Panc1 (cell line): ENCODE measurements around the gene MYH2. TPM values are rescaled to one million over a fixed set of nuclear protein-coding genes. Genes with fewer than 3 reads are reported as not detected.

ENCODE experiments used
- ATAC-seq: fragments of 200-7000 bp; cut with Tn5 transposase; 2 replicates; pipeline ENCODE4 v1.9.1; 2020; ENCODE audit warnings: mild to moderate bottlenecking, moderate library complexity
- Bru-seq: library from RNA; stranded (reverse); fragments of 400-500 nt; gene quantifications from one replicate; lab custom pipeline; 2021; lab: Mats Ljungman, UMichigan
- BruChase-seq, 2 experiments: library from RNA; stranded (reverse); fragments of 400-500 nt; gene quantifications; one replicate each; lab custom pipeline; 2021; lab: Mats Ljungman, UMichigan
- BruUV-seq: library from RNA; stranded (reverse); fragments of 400-500 nt; replicated peaks from 2 replicates; lab custom pipeline; 2021; lab: Mats Ljungman, UMichigan
- CTCF ChIA-PET: fragments of 300-600 bp; sonication (Branson Sonifier 250); formaldehyde crosslinking; loops from one replicate; lab custom pipeline; 2022; ENCODE audit warnings: antibody characterized with exemption; lab: Charles Lee
- POLR2A ChIA-PET: fragments of 300-600 bp; sonication (Branson Sonifier 250); formaldehyde crosslinking; loops from one replicate; lab custom pipeline; 2022; ENCODE audit warnings: antibody characterized with exemption; lab: Charles Lee
- DNase-seq: peaks from one replicate; pipeline ENCODE4 v3.0.0-alpha.2; 2010; ENCODE audit warnings: low read depth, low spot score
- H3K27ac ChIP-seq: 2 replicates; pipeline ENCODE4 v1.5.1; 2011; ENCODE audit warnings: mild to moderate bottlenecking, low read length, inconsistent platforms
- H3K27me3 ChIP-seq: fragments of 200-500 bp; sonication (Bioruptor generic); 2 replicates; pipeline ENCODE4 v1.6.0; 2014; ENCODE audit warnings: low read length, inconsistent platforms; ENCODE audit not compliant: control insufficient read depth, insufficient read depth
- H3K36me3 ChIP-seq: fragments of 200-500 bp; sonication (Bioruptor generic); 2 replicates; pipeline ENCODE4 v1.5.1; 2014; ENCODE audit warnings: inconsistent platforms, mild to moderate bottlenecking, low read length, moderate library complexity; ENCODE audit not compliant: control insufficient read depth, insufficient read depth
- H3K4me1 ChIP-seq: 2 replicates; pipeline ENCODE4 v1.5.1; 2011; ENCODE audit warnings: inconsistent platforms, mild to moderate bottlenecking, low read length, moderate library complexity; ENCODE audit not compliant: control insufficient read depth, insufficient read depth
- H3K4me3 ChIP-seq, 2 experiments: 2 replicates each; pipeline ENCODE4 v1.5.1; 2011 to 2012; ENCODE audit warnings: low read depth in 2 of 2, low read length in 2 of 2, mild to moderate bottlenecking in 2 of 2, inconsistent platforms in 1 of 2, moderate library complexity in 1 of 2
- H3K9me3 ChIP-seq: fragments of 200-500 bp; sonication (Bioruptor generic); 2 replicates; pipeline ENCODE4 v1.5.1; 2014; ENCODE audit warnings: low read depth, mild to moderate bottlenecking, inconsistent platforms, low read length, moderate library complexity; ENCODE audit not compliant: control insufficient read depth, insufficient read depth
- POLR2AphosphoS5 ChIP-seq: IDR thresholded peaks from 2 replicates; pipeline ENCODE4 v1.6.1; 2012; ENCODE audit warnings: mild to moderate bottlenecking, low read depth, low read length, moderate library complexity
- REST ChIP-seq, 2 experiments: IDR thresholded peaks; 2 replicates each; pipeline ENCODE4 v1.6.1; 2011 to 2012; ENCODE audit warnings: low read depth in 2 of 2, control low read depth in 1 of 2, low read length in 1 of 2, mild to moderate bottlenecking in 1 of 2, moderate library complexity in 1 of 2; ENCODE audit not compliant: insufficient read depth in 1 of 2
- SIN3A ChIP-seq: IDR thresholded peaks from 2 replicates; pipeline ENCODE4 v1.6.1; 2012; ENCODE audit warnings: low read depth, mild to moderate bottlenecking, low read length, moderate library complexity, borderline replicate concordance; ENCODE audit not compliant: insufficient read depth
- TCF7L2 ChIP-seq: IDR thresholded peaks from 2 replicates; pipeline ENCODE4 v1.6.1; 2011; ENCODE audit warnings: mild to moderate bottlenecking, low read depth, low read length, inconsistent platforms
- in situ Hi-C: cut with HindIII; loops from 2 replicates; pipeline ENCODE4 v1.10.0; 2016; ENCODE audit warnings: low sequenced_read_pairs, low pct_unique_long_range_greater_than_20kb
- intact Hi-C: fragments of 100-400 bp; cut with micrococcal nuclease; formaldehyde crosslinking; loops from one replicate; pipeline ENCODE4 v1.10.0; 2022; ENCODE audit not compliant: unreplicated experiment
- long read RNA-seq: library from polyadenylated mRNA; unstranded; transcript quantifications from one replicate; pipeline ENCODE4 v2.0.0, GENCODE V29; 2021; ENCODE audit not compliant: unreplicated experiment
- polyA plus RNA-seq: library from polyadenylated mRNA; unstranded; fragments of >200 nt; gene quantifications from one replicate; pipeline ENCODE4 v1.2.1, GENCODE V29; 2012; ENCODE audit warnings: missing spikeins; ENCODE audit not compliant: insufficient read length
- total RNA-seq: library from RNA; stranded (reverse); gene quantifications from one replicate; pipeline ENCODE4 v1.2.1, GENCODE V29; 2021; ENCODE audit not compliant: unreplicated experiment
- TF ChIP-seq, protein P1 (sequence below): fragments of 450-650 bp; IDR thresholded peaks from 2 replicates; pipeline ENCODE4 v1.5.1; 2017; ENCODE audit warnings: mild to moderate bottlenecking

The MYH2 gene
- not detected for total RNA-seq
- polyA plus RNA-seq, result not detected
- Bru-seq, nascent RNA, result not detected
- not detected for BruChase-seq, experiment 1, labeled RNA remaining after a 2-hour chase
- not detected for BruChase-seq, experiment 2, labeled RNA remaining after a 6-hour chase
- long read RNA-seq, result 0 reads

DNA sequence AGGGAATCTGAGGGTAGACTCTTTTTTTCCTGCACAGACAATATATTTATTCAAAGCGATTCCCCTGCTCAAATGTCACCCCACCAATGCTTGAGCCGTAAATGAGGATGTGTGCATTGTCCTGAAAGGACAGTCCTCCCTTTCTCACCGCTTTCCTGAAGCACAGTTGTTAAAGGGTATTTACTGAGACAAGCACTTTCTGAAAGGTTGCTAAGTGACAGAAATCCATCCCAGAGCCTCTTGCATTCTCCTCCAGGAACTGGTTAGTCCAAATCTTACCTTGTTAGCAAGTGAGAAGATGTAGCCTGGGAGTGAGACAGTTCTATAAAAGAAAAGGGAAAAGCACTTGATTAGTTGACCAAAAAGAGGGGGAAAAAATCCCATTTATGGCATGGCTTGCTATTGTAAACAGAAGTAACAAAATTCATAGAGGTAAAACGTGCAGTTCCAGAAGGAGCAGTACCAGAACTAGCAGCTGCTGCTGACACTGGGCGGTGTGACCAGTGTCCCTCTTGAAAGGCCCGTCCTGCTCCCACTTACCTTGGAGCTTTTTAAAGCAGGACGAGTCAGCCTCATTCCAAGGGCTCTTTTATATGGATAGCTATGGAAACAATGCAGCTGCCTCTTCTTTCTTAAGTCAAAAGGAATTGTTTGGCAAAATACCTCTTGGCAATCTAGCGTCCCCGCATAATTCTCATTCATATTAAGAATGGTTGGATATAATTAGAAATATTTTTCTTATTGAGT is at the start of gene MYH2:
Gene MYH2, minus strand, starts transcription at position 563 of the 747 bp plus-strand sequence. CDS start 1,738 bp downstream, outside the sequence.
- intact Hi-C loops, result no loop called here
- ATAC-seq (no peak), DNase-seq (no peak)
- no peak within 1 kb of the TSS for H3K4me3 ChIP-seq
- no peaks in the 10 kb centered on the region for H3K9me3 ChIP-seq
- POLR2A ChIA-PET, result no interaction called here
- H3K27ac ChIP-seq, result no peak within 1 kb of the TSS
- BruUV-seq, result no TSS peak
- in situ Hi-C loops, result no loop called here
- no peaks in the 10 kb centered on the region for H3K36me3 ChIP-seq
- CTCF ChIA-PET, result no interaction called here
- no peaks in the 10 kb centered on the region for H3K27me3 ChIP-seq
- TF ChIP-seq TCF7L2 (no peak), POLR2AphosphoS5 (no peak)
- no peaks in the 10 kb centered on the region for H3K4me1 ChIP-seq

DNA sequence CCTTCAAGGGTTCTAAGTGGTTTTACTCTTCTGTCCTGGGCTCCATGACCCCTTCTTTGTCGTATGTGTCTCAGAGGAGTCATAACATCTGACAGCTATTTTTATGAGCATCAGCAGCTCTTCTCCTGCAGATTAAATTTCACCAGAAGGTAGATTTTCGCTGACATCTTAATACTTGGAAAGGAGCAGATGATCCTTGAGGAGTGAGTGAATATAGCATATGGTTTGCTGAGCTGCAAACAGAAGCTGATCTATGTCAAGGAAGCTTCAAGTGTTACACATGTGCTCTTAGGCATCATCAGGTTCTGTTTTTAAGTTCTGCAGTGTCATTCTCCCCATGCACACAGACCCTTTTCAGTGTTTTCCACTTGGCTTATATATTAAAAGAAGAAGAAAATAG is 49.2 kb upstream of the MYH2 start:
- intact Hi-C loops (no loop called here), in situ Hi-C loops (no loop called here)
- TF ChIP-seq SIN3A (no peak), TCF7L2 (no peak), POLR2AphosphoS5 (no peak), REST (IDR thresholded peaks at IDR 0.05; ENCODE audit: insufficient read depth in 1 of 2, low read depth in 2 of 2, low read length in 1 of 2) (no peak)
- TF ChIP-seq, protein P1, sequence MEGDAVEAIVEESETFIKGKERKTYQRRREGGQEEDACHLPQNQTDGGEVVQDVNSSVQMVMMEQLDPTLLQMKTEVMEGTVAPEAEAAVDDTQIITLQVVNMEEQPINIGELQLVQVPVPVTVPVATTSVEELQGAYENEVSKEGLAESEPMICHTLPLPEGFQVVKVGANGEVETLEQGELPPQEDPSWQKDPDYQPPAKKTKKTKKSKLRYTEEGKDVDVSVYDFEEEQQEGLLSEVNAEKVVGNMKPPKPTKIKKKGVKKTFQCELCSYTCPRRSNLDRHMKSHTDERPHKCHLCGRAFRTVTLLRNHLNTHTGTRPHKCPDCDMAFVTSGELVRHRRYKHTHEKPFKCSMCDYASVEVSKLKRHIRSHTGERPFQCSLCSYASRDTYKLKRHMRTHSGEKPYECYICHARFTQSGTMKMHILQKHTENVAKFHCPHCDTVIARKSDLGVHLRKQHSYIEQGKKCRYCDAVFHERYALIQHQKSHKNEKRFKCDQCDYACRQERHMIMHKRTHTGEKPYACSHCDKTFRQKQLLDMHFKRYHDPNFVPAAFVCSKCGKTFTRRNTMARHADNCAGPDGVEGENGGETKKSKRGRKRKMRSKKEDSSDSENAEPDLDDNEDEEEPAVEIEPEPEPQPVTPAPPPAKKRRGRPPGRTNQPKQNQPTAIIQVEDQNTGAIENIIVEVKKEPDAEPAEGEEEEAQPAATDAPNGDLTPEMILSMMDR, result no peak
- H3K4me1 ChIP-seq, result no peaks in the 10 kb centered on the region
- ATAC-seq (no peak), DNase-seq (no peak)
- H3K9me3 ChIP-seq, result no peaks in the 10 kb centered on the region
- ChIA-PET POLR2A (no interaction called here), CTCF (no interaction called here)
- H3K27me3 ChIP-seq, result 0 out of 2 replicates have a peak, but pooled peaks cover 2% of the 10 kb centered on the region
- no peak overlapping the region for H3K27ac ChIP-seq
- H3K36me3 ChIP-seq, result no peaks in the 10 kb centered on the region
- H3K4me3 ChIP-seq, result no peak overlapping the region
- BruUV-seq, result no TSS peak
